ENCODE data around the gene NXT1.
"Not testable (repeated sequence)": the region's sequence is repeated elsewhere in the genome, so short reads cannot be mapped to it uniquely, and the experiment has no call there.

NXT1 gene

DNA sequence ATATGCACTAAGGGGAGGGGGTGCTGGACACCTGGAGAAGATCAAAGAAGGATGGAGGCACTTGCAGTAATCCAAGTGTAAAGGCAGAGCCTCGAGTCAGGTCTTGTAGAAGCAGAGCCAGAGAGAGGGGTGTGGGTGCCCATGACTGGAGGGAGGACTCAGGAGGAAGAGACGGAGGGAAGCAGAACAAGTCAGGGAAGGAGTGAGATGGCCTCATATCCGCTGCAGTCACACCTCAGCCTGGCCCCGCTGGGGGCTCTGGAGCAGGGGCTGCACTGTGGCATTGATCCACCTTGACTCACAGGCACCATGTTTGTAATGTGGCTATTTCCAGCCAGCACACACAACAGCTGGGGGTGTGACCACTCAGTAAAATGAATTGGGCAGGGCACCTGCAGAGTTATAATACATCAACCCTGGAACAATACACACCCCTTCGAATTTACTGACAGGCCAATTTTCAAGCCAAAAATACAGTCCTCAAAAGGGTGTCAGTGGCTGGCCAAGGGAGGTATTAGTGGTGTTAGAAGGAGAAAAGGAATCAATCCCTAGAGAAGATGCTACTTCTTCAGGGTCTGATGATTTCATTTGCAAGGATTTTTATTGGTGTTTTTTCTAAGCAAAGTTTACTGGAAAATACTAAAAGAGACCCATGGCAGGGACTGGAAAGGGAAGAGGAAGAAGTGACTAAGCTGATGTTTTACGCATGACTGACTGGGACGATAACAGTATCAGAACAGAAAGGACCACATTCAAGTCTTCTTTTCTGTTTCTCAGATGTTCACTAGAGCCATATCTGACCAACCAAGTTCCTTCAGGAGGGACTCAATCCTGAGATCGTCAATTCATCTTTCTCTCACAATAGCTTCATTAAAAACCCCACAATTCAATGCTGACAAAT lies 18.9 kb upstream of the NXT1 start:
- DNase-seq (ENCODE audit: low read depth, low spot score), result no peak

DNA sequence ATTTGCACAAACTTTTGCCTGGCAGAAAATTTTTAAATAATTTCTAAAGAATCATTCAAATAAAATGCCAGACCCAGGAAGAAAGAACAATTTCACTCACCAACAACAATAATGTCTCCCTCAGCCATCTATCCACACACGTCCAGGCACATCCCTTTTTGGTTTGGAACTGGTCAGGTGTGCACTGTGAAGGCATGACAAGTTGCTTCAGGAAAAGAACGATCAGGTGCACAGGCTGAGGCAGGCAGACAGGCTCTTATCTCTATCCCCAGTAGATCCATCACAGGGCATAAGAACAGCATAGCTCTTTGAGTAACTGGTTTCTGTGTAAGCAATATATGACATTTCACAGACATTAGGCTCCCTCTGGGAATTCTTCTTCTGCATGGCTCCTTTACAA lies 18.1 kb upstream of the NXT1 start:
- DNase-seq (ENCODE audit: low read depth, low spot score), result no peak

DNA sequence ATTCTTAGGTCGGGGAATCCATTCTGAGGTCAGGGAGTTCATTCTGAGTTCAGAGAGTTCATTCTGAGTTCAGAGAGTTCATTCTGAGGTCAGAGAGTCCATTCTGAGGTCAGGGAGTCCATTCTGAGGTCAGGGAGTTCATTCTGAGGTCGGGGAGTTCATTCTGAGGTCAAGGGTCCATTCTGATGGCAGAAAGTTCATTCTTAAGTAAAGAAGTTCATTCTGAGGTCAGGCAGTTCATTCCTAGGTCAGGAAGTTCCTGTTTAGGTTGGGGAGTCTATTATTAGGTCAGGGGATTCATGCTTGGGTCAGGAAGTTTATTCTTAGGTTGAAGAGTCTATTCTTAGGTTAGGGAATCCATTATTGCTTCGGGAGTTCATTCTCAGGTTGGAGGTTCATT lies 16.5 kb upstream of the NXT1 start:
- no peak for DNase-seq (ENCODE audit: low read depth, low spot score)

DNA sequence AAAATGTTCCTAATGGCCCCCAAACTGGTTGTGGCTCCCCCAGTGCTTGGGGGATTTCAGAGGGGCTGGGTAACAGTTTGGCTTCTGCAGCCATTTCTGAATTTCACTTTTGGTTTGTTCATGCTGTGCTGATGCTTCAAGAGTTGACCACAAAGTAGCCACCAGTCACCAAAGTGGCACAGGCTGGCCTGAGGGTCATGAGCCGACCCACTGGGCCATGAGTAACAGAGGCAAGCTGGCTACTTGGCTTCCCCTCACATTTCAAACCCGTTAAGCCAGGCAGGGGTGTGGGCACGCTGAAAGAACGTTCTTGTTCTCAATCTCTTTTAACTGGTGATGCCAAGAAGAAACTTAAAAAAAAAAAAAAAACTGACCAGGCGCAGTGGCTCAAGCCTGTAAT lies 15.1 kb upstream of the NXT1 start:
- DNase-seq (ENCODE audit: low read depth, low spot score), result no peak

DNA sequence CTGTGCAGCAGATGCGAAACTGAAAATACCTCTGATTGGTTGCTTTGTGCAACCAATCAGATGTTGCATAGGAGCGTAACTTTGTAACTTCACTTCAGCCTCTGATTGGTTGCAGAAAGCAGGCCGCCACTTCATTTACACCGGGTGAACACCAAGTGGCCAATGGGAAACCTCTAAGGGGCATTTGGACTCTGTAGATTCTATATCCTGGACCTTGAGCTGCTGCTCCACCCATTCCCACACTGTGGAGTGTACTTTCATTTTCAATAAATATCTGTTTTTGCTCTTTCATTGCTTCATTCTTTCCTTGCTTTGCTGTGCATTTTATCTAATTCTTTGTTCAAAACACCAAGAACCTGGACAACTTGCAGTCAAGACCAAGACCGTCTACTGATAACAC lies 14.1 kb upstream of the NXT1 start:
- no peak for DNase-seq (ENCODE audit: low read depth, low spot score)

DNA sequence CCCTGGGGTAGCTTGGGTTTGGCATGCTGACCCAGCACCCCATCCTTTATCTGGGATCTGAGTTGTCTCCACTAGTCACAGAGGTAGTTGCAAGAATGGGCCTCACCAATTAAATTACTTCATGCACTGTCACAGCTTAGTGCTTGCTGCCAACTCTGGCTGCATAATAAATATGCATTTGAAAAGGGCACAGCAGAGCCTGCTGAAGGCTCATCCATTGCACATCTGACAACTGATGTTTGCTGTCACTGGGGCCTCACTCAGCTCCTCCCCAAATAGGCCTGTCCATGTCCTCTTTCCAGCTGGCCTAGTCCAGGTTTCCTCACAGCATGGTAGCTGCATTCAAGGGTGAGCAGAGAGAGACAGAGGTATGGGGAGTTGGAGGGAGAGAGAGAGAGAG lies 13.3 kb upstream of the NXT1 start:
- no peak for DNase-seq (ENCODE audit: low read depth, low spot score)

DNA sequence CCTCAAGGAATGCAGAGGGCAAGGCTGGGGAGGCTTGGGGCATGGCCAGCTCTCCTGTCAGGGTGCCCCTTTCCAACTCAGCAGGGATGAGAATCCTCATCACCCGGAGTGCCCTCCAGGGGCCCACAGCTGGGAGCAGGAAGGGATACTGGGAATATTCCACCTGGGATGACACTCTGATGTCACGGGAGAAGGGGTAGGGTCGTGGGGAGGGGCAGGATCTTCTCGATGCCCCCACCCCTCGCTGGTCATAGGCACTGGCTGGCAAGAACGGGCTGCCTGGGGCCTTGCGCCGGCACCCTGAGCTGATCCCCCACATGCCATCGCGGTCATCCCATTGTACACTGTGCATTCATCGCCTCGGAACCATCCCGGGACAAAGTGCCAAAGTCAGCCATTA lies 10.6 kb upstream of the NXT1 start:
- no peak for DNase-seq (ENCODE audit: low read depth, low spot score)

DNA sequence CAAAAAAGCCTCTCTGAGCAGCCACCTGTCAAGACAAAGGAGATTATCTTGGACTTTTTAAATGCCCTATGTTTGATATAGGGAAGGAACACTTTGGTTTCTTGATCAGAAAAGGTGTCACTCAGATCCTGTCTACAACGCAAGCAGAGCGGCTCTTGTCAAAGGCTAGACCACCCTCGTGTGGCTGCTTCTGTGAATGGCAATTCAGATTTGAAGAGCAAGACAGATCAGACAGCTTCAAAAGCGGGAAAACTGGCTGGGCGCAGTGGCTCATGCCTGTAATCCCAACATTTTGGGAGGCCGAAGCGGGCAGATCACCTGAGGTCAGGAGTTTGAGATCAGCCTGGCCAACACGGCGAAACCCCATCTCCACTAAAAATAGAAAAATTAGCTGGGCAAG lies 10.1 kb upstream of the NXT1 start:
- DNase-seq (ENCODE audit: low read depth, low spot score), result peak; percentile 42

GRCh38 chr20:23341073-23341472 lies 9.5 kb upstream of the NXT1 start:
- DNase-seq (ENCODE audit: low read depth, low spot score), result no peak

DNA sequence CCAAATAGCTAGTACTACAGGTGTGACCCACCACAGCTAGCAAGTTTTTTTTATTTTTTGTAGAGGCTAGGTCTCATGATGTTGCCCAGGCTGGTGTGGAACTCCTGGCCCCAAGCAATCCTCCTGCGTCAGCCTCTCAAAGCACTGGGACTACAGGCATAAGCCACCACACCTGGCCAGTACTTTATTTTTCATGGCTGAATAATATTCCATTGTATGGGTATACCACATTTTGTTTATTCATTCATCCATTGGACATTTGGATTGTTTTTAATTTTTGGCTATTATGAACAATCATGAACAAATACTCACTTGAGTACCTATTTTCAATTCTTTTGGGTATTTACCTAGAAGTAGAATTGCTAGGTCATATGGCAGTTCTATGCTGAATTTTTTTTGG lies 7.0 kb upstream of the NXT1 start:
- no peak for DNase-seq (ENCODE audit: low read depth, low spot score)

GRCh38 chr20:23344336-23344735 lies 6.3 kb upstream of the NXT1 start:
- DNase-seq (ENCODE audit: low read depth, low spot score), result no peak

DNA sequence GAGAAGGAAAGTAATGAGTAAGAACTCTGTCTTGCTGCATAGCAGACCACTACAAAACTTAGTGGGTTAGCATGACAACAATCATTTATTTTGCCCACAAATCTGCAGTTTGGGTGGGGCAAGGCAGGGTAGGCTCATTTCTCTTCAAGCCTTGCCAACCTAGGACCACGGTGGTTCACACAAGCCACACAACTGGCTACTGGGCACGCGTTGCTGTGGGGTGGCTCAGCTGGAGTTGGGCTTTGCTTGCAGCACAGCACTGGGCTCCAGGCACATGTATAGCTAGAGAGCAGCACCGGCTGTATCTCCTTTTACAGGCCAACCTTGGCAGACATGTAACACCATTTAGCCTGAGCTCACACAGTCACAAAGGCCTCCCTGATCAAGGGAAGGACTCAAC lies 4.6 kb upstream of the NXT1 start:
- DNase-seq (ENCODE audit: low read depth, low spot score), result no peak

DNA sequence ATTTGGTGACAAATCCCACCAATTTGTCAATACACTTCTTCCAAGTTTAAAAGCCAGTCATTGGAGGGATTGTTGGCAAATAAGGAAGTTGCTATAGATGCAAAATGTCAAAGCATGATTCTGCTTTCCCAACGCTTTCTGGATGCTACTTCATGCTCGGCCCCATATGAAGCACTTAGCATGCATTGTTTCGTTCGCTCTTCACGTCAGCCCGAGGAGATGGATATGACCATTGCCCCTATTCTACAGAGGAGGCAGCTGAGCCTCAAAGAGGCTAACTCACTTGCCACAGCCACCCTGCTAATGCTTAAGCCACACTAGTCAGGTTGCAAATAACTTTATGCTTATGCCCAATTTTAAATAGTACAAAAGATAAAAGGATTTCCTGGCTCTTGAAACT lies 2.8 kb upstream of the NXT1 start:
- DNase-seq (ENCODE audit: low read depth, low spot score), result no peak

- DNase-seq (ENCODE audit: low read depth, low spot score), result not testable (repeated sequence)
Measured at GRCh38 chr20:23348510-23348909, 2.1 kb upstream of the NXT1 start.

GRCh38 chr20:23349338-23350195 lies 1.0 kb upstream of the NXT1 start:
- no peak for DNase-seq (ENCODE audit: low read depth, low spot score)

- no peak for DNase-seq (ENCODE audit: low read depth, low spot score)
Measured at GRCh38 chr20:23350904-23351838, 580 bp downstream of the NXT1 start.

DNA sequence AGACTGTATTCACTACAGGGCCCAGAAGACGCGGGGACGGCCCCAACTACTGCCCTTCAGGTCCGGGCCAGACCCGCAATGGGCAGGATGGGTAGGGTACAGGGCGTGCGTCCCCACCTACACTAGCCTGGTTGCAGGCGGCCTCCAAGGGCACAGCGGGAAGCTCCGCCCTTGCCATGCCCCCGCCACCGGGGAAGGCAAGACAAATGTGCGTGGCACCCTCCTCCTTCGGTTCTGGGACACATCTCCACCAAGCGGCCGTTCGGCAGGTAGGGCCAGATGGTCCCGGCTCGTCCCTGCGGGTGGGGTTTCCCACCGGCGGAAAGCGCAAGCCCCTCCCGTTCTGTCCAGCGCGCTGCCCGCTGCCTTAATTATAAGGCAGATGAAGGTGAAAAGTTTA lies 5.6 kb downstream of the NXT1 start:
- DNase-seq (ENCODE audit: low read depth, low spot score), result no peak

- DNase-seq (ENCODE audit: low read depth, low spot score), result peak; percentile 97
Measured at GRCh38 chr20:23357767-23358562, 7.4 kb downstream of the NXT1 start.

DNA sequence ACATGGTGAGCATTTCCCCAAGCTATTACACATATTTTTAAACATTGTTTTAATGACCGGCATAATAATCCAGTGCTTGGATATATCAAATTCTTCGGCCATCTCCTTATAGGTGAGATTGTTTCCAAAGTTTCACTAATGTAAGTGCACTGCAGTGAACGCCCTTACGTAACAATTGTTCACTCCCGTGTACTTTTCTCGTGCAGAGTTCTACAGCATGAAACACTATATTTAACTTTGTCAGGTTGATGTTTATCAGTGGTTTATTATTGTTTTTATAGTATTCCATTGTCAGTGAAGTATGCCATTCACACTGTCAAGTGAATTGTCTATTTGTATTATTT lies 7.9 kb downstream of the NXT1 start:
- no peak for DNase-seq (ENCODE audit: low read depth, low spot score)

GRCh38 chr20:23358923-23359593 lies 8.5 kb downstream of the NXT1 start:
- no peak for DNase-seq (ENCODE audit: low read depth, low spot score)

Data from brain pericyte (primary cell).